Immature natural killer cell (primary cell): ENCODE results near the gene PIH1D1. TPM values are rescaled to one million over a fixed set of nuclear protein-coding genes. Genes with fewer than 3 reads are reported as not detected.

Experiments used
- DNase-seq, 3 donors: peaks; one replicate each; pipeline ENCODE4 v3.0.0; 2022; ENCODE audit warnings: mixed read lengths in 1 of 3
- H3K27ac Mint-ChIP-seq, 6 donors: one replicate each; pipeline ENCODE4 v1.8.0; 2020; ENCODE audit warnings: mixed read lengths in 6 of 6, mild to moderate bottlenecking in 5 of 6, inconsistent platforms in 4 of 6, moderate library complexity in 3 of 6
- H3K27me3 Mint-ChIP-seq, 3 donors: one replicate each; pipeline ENCODE4 v1.8.0; 2020 to 2021; ENCODE audit warnings: low read depth in 3 of 3, mild to moderate bottlenecking in 3 of 3, mixed read lengths in 3 of 3, moderate library complexity in 3 of 3, inconsistent platforms in 1 of 3
- H3K36me3 Mint-ChIP-seq, 3 donors: one replicate each; pipeline ENCODE4 v1.8.0; 2020; ENCODE audit warnings: mixed read lengths in 3 of 3, inconsistent platforms in 2 of 3, mild to moderate bottlenecking in 2 of 3
- H3K4me1 Mint-ChIP-seq, 2 donors: one replicate each; pipeline ENCODE4 v1.8.0; 2020; ENCODE audit warnings: inconsistent platforms in 2 of 2, mild to moderate bottlenecking in 2 of 2, mixed read lengths in 2 of 2, moderate library complexity in 1 of 2
- H3K4me3 Mint-ChIP-seq, 5 donors: one replicate each; pipeline ENCODE4 v1.8.0; 2020; ENCODE audit warnings: mild to moderate bottlenecking in 5 of 5, mixed read lengths in 5 of 5, inconsistent platforms in 3 of 5, moderate library complexity in 3 of 5
- H3K9me3 Mint-ChIP-seq, 6 donors: one replicate each; pipeline ENCODE4 v1.8.0; 2020; ENCODE audit warnings: mild to moderate bottlenecking in 6 of 6, mixed read lengths in 6 of 6, inconsistent platforms in 4 of 6, moderate library complexity in 3 of 6
- polyA plus RNA-seq, 3 donors: library from polyadenylated mRNA; unstranded; fragments of 300-500 nt; fragmentation: Illumina TruSeq; gene quantifications; one replicate each; pipeline ENCODE4 v1.2.3, GENCODE V29; 2021

The PIH1D1 gene
- polyA plus RNA-seq, 3 donors from 2014 or later = 91.4 to 97.6 (median 93.3) TPM

DNA sequence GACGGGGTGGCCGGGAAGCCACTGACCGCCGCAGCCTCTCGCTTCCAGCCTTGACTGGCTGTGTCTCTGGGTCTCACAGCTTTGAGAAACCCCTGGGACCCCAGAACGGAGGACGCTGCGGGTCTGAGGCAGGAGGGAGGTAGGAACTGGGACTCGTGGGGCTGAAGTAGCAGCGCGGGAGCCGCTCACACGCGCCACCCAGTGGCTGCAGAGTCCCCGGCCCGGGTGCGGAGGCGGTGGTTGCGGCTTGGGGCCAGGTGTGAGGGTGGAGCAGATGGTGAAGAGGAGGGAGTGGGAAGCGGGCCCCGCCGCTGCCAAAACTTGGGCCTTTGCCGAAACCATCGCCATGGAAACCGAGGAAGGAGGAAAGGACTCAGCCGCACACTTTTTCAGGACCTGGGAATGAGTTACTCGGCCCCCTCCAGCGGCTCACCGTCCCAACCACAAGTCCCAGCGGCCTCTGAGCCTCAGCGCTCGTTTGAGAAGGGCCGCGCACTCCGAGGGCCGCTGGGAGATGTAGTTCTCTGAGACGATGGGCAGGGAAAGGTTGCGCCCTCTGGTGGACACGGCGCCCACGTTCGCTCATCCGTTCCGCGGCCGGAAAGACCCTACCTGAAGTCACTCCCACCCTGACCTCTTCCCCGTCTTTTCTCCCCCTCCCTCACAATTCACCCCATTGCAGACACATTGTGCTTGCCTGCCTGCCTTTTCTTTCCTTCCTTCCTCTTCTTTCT is 8.1 kb downstream of the PIH1D1 start:
- Mint-ChIP-seq H3K9me3 (peaks cover 0 to 3% (median 0%) of the 10 kb centered on the region in 6 donors), H3K4me1 (peaks cover 30 to 38% of the 10 kb centered on the region in 2 donors), H3K27me3 (peaks cover 23 to 28% (median 24%) of the 10 kb centered on the region in 3 donors), H3K36me3 (peaks cover 5 to 10% (median 5%) of the 10 kb centered on the region in 3 donors), H3K4me3 (peak overlapping the region; percentile 79 to 85 (median 84)), H3K27ac (peak overlapping the region; percentile 69 to 92 (median 87))
- peak; percentile 92 to 93 (median 92) for DNase-seq

DNA sequence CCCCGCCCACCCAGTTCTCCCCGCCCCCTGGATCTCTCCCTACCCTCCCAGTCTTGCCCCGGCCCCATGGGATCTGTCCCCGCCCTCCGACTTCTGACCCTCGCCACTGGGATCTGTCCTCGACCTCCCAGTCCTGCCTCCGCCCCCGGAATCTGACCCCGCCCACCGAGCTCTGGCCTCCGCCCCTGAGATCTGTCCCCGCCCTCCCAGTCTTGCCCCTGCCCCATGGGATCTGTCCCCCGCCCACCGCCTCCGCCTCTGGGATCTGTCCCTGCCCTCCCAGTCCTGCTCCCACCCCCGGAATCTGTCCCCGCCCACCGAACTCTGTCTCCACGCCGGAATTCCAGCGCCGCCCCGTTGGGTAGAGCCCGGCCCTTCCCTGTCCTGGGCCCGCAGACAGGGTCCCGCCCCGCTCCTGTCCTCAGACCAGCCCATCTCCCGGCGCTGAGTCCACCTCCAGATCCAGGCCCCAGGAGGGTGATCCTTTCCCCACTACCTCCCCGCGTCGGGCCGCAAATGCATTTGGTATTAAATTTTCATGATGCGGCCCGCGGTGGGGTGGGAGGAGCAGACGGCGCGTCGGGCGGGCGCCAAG is 8.7 kb downstream of the PIH1D1 start:
- DNase-seq = no peak
- Mint-ChIP-seq H3K4me1 (peaks cover 30 to 34% of the 10 kb centered on the region in 2 donors), H3K36me3 (peaks cover 0 to 5% (median 3%) of the 10 kb centered on the region in 3 donors), H3K27ac (peak overlapping the region in 3 of 6 donors; percentile 51 to 88 (median 88)), H3K9me3 (peaks cover 0 to 3% (median 0%) of the 10 kb centered on the region in 6 donors), H3K27me3 (peaks cover 27 to 33% (median 28%) of the 10 kb centered on the region in 3 donors), H3K4me3 (peak overlapping the region; percentile 79 to 85 (median 84))

GRCh38 chr19:49442354-49442753 is 9.3 kb downstream of the PIH1D1 start:
- Mint-ChIP-seq H3K27ac (peak overlapping the region in 3 of 6 donors; percentile 51 to 88 (median 53)), H3K27me3 (peaks cover 28 to 38% (median 32%) of the 10 kb centered on the region in 3 donors), H3K9me3 (peaks cover 0 to 3% (median 0%) of the 10 kb centered on the region in 6 donors), H3K4me1 (peaks cover 30 to 34% of the 10 kb centered on the region in 2 donors), H3K4me3 (peak overlapping the region; percentile 79 to 85 (median 84)), H3K36me3 (peaks cover 0 to 5% (median 3%) of the 10 kb centered on the region in 3 donors)
- no peak for DNase-seq

GRCh38 chr19:49441960-49442350 is 9.7 kb downstream of the PIH1D1 start:
- peak overlapping the region in 2 of 6 donors; percentile 51 to 88 for H3K27ac Mint-ChIP-seq
- peaks cover 0 to 3% (median 0%) of the 10 kb centered on the region in 6 donors for H3K9me3 Mint-ChIP-seq
- peaks cover 0 to 5% (median 3%) of the 10 kb centered on the region in 3 donors for H3K36me3 Mint-ChIP-seq
- peaks cover 31 to 40% (median 32%) of the 10 kb centered on the region in 3 donors for H3K27me3 Mint-ChIP-seq
- DNase-seq = no peak
- H3K4me1 Mint-ChIP-seq = peaks cover 30 to 34% of the 10 kb centered on the region in 2 donors
- H3K4me3 Mint-ChIP-seq = peak overlapping the region; percentile 79 to 85 (median 84)

GRCh38 chr19:49441210-49441959 is 10.2 kb downstream of the PIH1D1 start, which contains the start of gene SLC17A7:
TSS of gene SLC17A7 (minus strand) at chr19:49441527. CDS start at chr19:49441379, 148 bp downstream.
- H3K36me3 Mint-ChIP-seq = peaks cover 0 to 5% (median 3%) of the 10 kb centered on the region in 3 donors
- DNase-seq = no peak
- H3K4me1 Mint-ChIP-seq = peaks cover 32 to 35% of the 10 kb centered on the region in 2 donors
- H3K27ac Mint-ChIP-seq = peak within 1 kb of the TSS in 4 of 6 donors; percentile 23 to 88 (median 66)
- peaks cover 0 to 3% (median 0%) of the 10 kb centered on the region in 6 donors for H3K9me3 Mint-ChIP-seq
- H3K4me3 Mint-ChIP-seq = peak within 1 kb of the TSS; percentile 79 to 85 (median 84)
- peaks cover 32 to 40% (median 32%) of the 10 kb centered on the region in 3 donors for H3K27me3 Mint-ChIP-seq

GRCh38 chr19:49440439-49441209 is 11.0 kb downstream of the PIH1D1 start:
- Mint-ChIP-seq H3K4me1 (peaks cover 36 to 41% of the 10 kb centered on the region in 2 donors), H3K27me3 (peaks cover 35 to 45% (median 36%) of the 10 kb centered on the region in 3 donors), H3K4me3 (peak overlapping the region; percentile 30 to 72 (median 61)), H3K27ac (peak overlapping the region in 3 of 6 donors; percentile 23 to 80 (median 47)), H3K9me3 (peaks cover 0 to 3% (median 0%) of the 10 kb centered on the region in 6 donors), H3K36me3 (peaks cover 0 to 5% (median 3%) of the 10 kb centered on the region in 3 donors)
- DNase-seq = no peak

DNA sequence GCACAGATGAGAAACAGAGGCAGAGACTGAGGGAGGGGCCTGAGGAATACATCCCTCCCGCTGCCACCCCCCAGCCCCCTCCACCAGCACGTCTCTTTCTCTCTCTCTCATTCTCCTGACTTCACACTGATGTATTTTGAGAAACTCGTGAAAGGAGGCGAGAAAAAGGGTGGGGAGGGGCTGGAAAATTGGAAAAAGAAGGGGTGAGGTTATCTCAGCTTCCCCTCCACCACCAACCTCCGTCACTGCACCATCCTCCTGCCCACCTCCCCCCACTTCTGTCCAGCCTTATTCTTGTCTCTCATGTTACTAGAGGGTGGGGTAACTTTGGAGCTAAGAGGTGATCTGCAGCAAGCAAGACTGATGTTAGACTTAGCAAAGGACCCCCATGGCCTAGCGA is 11.8 kb downstream of the PIH1D1 start:
- DNase-seq = no peak
- Mint-ChIP-seq H3K4me3 (no peak overlapping the region), H3K27me3 (peaks cover 38 to 49% (median 42%) of the 10 kb centered on the region in 3 donors), H3K4me1 (peaks cover 36 to 41% of the 10 kb centered on the region in 2 donors), H3K27ac (no peak overlapping the region), H3K36me3 (peaks cover 0 to 5% (median 3%) of the 10 kb centered on the region in 3 donors), H3K9me3 (peaks cover 0 to 3% (median 0%) of the 10 kb centered on the region in 6 donors)

- Mint-ChIP-seq H3K9me3 (peaks cover 0 to 3% (median 0%) of the 10 kb centered on the region in 6 donors), H3K4me3 (no peak overlapping the region), H3K27me3 (peaks cover 39 to 54% (median 42%) of the 10 kb centered on the region in 3 donors), H3K4me1 (peaks cover 29 to 35% of the 10 kb centered on the region in 2 donors), H3K36me3 (peaks cover 0 to 5% (median 3%) of the 10 kb centered on the region in 3 donors), H3K27ac (peak overlapping the region in 1 of 6 donors; percentile 5)
- no peak for DNase-seq
Measured at GRCh38 chr19:49438261-49438660, 13.4 kb downstream of the PIH1D1 start.

DNA sequence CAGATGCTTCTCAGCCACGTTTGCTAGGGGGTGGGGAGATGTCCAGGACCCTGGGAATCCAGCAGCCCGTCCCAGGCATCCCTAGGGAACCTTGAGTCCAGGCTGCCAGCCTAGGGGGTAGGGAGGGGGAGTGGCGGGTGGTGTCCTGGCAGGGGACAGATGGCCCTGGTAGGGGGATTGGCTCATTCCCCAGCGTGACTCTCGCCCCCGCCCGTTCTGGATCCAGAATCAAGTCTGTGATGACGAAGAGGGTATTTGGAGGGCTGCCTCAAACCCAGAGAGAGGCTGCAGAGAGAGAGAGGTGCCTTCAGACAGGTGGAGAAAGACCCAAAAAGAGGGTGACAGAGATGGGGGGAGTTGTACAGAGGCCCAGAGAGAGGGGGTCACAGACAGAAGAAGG is 14.4 kb downstream of the PIH1D1 start:
- H3K4me3 Mint-ChIP-seq = no peak overlapping the region
- H3K4me1 Mint-ChIP-seq = peaks cover 27 to 30% of the 10 kb centered on the region in 2 donors
- peaks cover 0 to 5% (median 3%) of the 10 kb centered on the region in 3 donors for H3K36me3 Mint-ChIP-seq
- DNase-seq = no peak
- no peak overlapping the region for H3K27ac Mint-ChIP-seq
- peaks cover 43 to 56% (median 47%) of the 10 kb centered on the region in 3 donors for H3K27me3 Mint-ChIP-seq
- H3K9me3 Mint-ChIP-seq = peaks cover 0 to 3% (median 0%) of the 10 kb centered on the region in 6 donors

DNA sequence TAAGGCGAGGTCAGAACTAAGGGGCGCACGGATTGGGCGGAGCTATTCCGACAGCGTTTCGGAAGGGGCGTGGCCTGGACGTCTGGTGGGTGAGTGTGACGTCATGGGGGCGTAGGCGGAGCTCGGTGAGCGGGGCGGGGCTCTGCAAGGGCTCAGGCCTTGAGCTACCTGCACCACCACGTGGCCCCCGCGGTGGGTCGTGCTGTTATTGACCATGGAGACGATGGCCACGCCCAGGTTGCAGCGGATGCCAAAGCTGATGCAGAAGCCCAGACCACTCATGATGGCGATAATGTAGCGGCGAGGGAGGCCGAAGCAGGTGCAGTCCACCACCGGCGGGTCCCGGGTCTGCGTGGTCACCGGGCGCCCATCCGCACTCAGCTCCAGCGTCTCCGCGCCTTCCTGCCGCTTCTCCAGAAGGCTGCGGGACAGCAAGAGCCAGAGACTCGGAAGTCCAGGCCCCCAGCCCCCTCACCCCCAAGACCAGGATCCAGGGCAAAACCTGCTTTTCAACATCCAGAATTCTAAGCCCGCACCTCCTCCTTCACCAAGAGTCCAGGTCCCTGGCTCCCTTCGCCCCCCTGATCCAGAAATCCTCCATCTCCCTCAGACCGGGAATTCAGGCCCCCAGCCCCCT is 15.1 kb downstream of the PIH1D1 start:
- peaks cover 0 to 3% (median 0%) of the 10 kb centered on the region in 6 donors for H3K9me3 Mint-ChIP-seq
- peak in 2 of 3 donors; percentile 40 to 45 for DNase-seq
- peak overlapping the region in 1 of 5 donors; percentile 48 for H3K4me3 Mint-ChIP-seq
- H3K27me3 Mint-ChIP-seq = peaks cover 42 to 59% (median 46%) of the 10 kb centered on the region in 3 donors
- no peak overlapping the region for H3K27ac Mint-ChIP-seq
- peaks cover 23% of the 10 kb centered on the region in 2 donors for H3K4me1 Mint-ChIP-seq
- H3K36me3 Mint-ChIP-seq = peaks cover 0 to 5% (median 3%) of the 10 kb centered on the region in 3 donors

DNA sequence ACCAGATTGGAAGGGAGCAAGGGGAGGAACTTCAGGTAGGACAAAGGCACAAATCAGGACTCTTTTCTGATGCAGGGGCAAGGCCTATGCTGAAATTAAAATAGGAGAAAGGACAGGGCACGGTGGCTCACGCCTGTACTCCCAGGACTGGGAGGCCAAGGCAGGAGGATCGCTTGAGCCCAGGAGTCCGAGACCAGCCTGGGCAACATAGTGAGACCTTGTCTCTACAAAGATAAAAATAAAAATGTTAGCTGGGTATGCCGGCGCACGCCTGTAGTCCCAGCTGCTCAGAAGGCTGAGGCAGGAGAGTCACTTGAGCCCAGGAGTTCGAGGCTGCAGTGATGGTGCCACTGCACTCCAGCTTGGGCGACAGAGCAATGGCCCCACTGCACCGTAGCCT is 15.9 kb downstream of the PIH1D1 start:
- H3K27ac Mint-ChIP-seq = no peak overlapping the region
- DNase-seq = no peak
- peaks cover 43 to 55% (median 46%) of the 10 kb centered on the region in 3 donors for H3K27me3 Mint-ChIP-seq
- H3K9me3 Mint-ChIP-seq = peaks cover 0 to 2% (median 0%) of the 10 kb centered on the region in 6 donors
- H3K4me1 Mint-ChIP-seq = peaks cover 17 to 21% of the 10 kb centered on the region in 2 donors
- H3K36me3 Mint-ChIP-seq = peaks cover 0 to 3% (median under 1%) of the 10 kb centered on the region in 3 donors
- peak overlapping the region in 1 of 5 donors; percentile 48 for H3K4me3 Mint-ChIP-seq
